HEK293 (cell line): ENCODE data around the gene LGALS13.
A peak's percentile ranks its signal among the peaks of the same experiment; 100 is the strongest.

Experiments
- CTCF ChIA-PET: fragments of 350-600 bp; formaldehyde crosslinking; extraction: SDS; loops from one replicate; lab custom pipeline; 2021; ENCODE audit warnings: antibody characterized with exemption; lab: Yijun Ruan, JAX
- POLR2A ChIA-PET: fragments of 300-600 bp; formaldehyde crosslinking; extraction: SDS; loops from one replicate; lab custom pipeline; 2020; ENCODE audit warnings: antibody characterized with exemption, inconsistent platforms; lab: Yijun Ruan, JAX
- H3K27ac ChIP-seq: fragments of 200-500 bp; sonication (Bioruptor generic); 2 replicates; pipeline ENCODE4 v1.5.1; 2014; ENCODE audit warnings: low read depth, low read length, control low read depth, inconsistent platforms; ENCODE audit errors: extremely low read depth
- H3K36me3 ChIP-seq, 2 experiments: fragments of 200-500 bp in 1 of 2; sonication (Bioruptor generic) in 1 of 2; 1 replicate in 1 of 2; 2 replicates in 1 of 2; pipeline ENCODE4 v1.5.1; 2014 to 2017; ENCODE audit warnings: inconsistent platforms in 2 of 2, low read length in 2 of 2; ENCODE audit not compliant: control insufficient read depth in 2 of 2, insufficient read depth in 1 of 2
- H3K4me1 ChIP-seq: fragments of 200-500 bp; sonication (Bioruptor generic); 2 replicates; pipeline ENCODE4 v1.5.1; 2014; ENCODE audit warnings: mild to moderate bottlenecking, low read length, inconsistent platforms; ENCODE audit not compliant: control insufficient read depth, insufficient read depth
- H3K4me3 ChIP-seq: 2 replicates; pipeline ENCODE4 v1.5.1; 2011; ENCODE audit warnings: low read depth, mild to moderate bottlenecking, control low read depth, low read length, moderate library complexity
- H3K9me3 ChIP-seq: fragments of 200-500 bp; sonication (Bioruptor generic); 2 replicates; pipeline ENCODE4 v1.5.1; 2014; ENCODE audit warnings: low read depth, low read length, inconsistent platforms; ENCODE audit not compliant: control insufficient read depth, insufficient read depth
- EGR2 ChIP-seq: fragments of 450-650 bp; formaldehyde crosslinking; IDR thresholded peaks from 2 replicates; pipeline ENCODE4 v1.5.1; 2016; ENCODE audit warnings: low read depth, missing biosample characterization, missing genetic modification characterization
- GLIS2 ChIP-seq: fragments of 450-650 bp; formaldehyde crosslinking; IDR thresholded peaks from 2 replicates; pipeline ENCODE4 v1.5.1; 2016; ENCODE audit warnings: missing biosample characterization, missing genetic modification characterization
- PRDM1 ChIP-seq: fragments of 450-650 bp; formaldehyde crosslinking; IDR thresholded peaks from 2 replicates; pipeline ENCODE4; 2016; ENCODE audit warnings: missing biosample characterization, missing genetic modification characterization
- SP2 ChIP-seq: fragments of 450-650 bp; formaldehyde crosslinking; IDR thresholded peaks from 2 replicates; pipeline ENCODE4 v1.5.1; 2016; ENCODE audit warnings: missing biosample characterization, missing genetic modification characterization
- ZBTB20 ChIP-seq: fragments of 450-650 bp; formaldehyde crosslinking; IDR thresholded peaks from 2 replicates; pipeline ENCODE4 v1.5.1; 2016; ENCODE audit warnings: missing biosample characterization, missing genetic modification characterization
- ZBTB21 ChIP-seq: fragments of 450-650 bp; formaldehyde crosslinking; IDR thresholded peaks from 2 replicates; pipeline ENCODE4 v1.5.1; 2017; ENCODE audit warnings: missing biosample characterization, missing genetic modification characterization
- ZFHX2 ChIP-seq: fragments of 450-650 bp; formaldehyde crosslinking; conservative IDR thresholded peaks from 2 replicates; pipeline ENCODE4 v1.5.1; 2016; ENCODE audit warnings: missing biosample characterization, missing genetic modification characterization
- ZNF140 ChIP-seq: fragments of 450-650 bp; formaldehyde crosslinking; IDR thresholded peaks from 2 replicates; pipeline ENCODE4 v1.5.1; 2016; ENCODE audit warnings: missing biosample characterization, missing genetic modification characterization
- ZNF169 ChIP-seq: fragments of 450-650 bp; formaldehyde crosslinking; IDR thresholded peaks from 2 replicates; pipeline ENCODE4 v1.5.1; 2016; ENCODE audit warnings: missing biosample characterization, missing genetic modification characterization
- ZNF23 ChIP-seq: fragments of 450-650 bp; formaldehyde crosslinking; IDR thresholded peaks from 2 replicates; pipeline ENCODE4 v1.5.1; 2016; ENCODE audit warnings: missing biosample characterization, missing genetic modification characterization, borderline replicate concordance
- ZNF341 ChIP-seq: fragments of 450-650 bp; formaldehyde crosslinking; IDR thresholded peaks from 2 replicates; pipeline ENCODE4; 2016; ENCODE audit warnings: low read depth, missing biosample characterization, missing genetic modification characterization
- ZNF366 ChIP-seq: fragments of 450-650 bp; formaldehyde crosslinking; conservative IDR thresholded peaks from 2 replicates; pipeline ENCODE4 v1.5.1; 2016; ENCODE audit warnings: missing biosample characterization, missing genetic modification characterization
- ZNF473 ChIP-seq: fragments of 450-650 bp; formaldehyde crosslinking; IDR thresholded peaks from 2 replicates; pipeline ENCODE4 v1.5.1; 2017; ENCODE audit warnings: missing biosample characterization, missing genetic modification characterization
- ZNF560 ChIP-seq: fragments of 450-650 bp; formaldehyde crosslinking; IDR thresholded peaks from 2 replicates; pipeline ENCODE4 v1.5.1; 2017; ENCODE audit warnings: missing biosample characterization, missing genetic modification characterization, borderline replicate concordance
- ZNF624 ChIP-seq: fragments of 450-650 bp; formaldehyde crosslinking; IDR thresholded peaks from 2 replicates; pipeline ENCODE4 v1.5.1; 2017; ENCODE audit warnings: missing biosample characterization, missing genetic modification characterization
- ZNF629 ChIP-seq: fragments of 450-650 bp; formaldehyde crosslinking; IDR thresholded peaks from 2 replicates; pipeline ENCODE4 v1.5.1; 2017; ENCODE audit warnings: missing biosample characterization, missing genetic modification characterization
- ZNF76 ChIP-seq: fragments of 450-650 bp; formaldehyde crosslinking; IDR thresholded peaks from 2 replicates; pipeline ENCODE4; 2016; ENCODE audit warnings: low read depth, missing biosample characterization, missing genetic modification characterization, borderline replicate concordance
- TF ChIP-seq, protein P1 (sequence below): fragments of 450-650 bp; formaldehyde crosslinking; conservative IDR thresholded peaks from 2 replicates; pipeline ENCODE4 v1.5.1; 2016; ENCODE audit warnings: low read depth, missing biosample characterization, missing genetic modification characterization
- TF ChIP-seq, protein P2 (sequence below): fragments of 450-650 bp; formaldehyde crosslinking; IDR thresholded peaks from 2 replicates; pipeline ENCODE4 v1.5.1; 2016; ENCODE audit warnings: missing biosample characterization, missing genetic modification characterization

Gene LGALS13

DNA sequence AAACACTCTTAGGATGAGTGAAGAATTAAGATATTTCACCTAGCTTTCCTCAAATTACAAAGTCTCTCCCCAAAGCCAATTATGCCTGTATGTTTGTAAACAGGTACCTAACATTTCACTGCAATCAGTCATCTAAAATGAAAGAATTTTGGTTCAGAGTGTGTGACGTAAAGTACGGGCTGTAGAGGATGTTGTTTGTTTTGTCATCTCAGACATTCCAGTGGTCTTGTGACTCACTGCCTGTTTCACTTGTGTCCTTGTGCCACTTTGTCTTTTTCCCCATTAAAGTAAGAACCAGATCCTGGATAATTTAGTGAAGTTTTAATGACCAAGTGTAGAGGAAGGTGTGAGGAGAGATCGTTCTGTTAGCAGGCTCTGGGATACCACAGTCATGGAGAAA lies 33.7 kb upstream of the LGALS13 start:
- 0 out of 2 replicates have a peak, but pooled peaks cover 4% of the 10 kb centered on the region for H3K4me1 ChIP-seq

DNA sequence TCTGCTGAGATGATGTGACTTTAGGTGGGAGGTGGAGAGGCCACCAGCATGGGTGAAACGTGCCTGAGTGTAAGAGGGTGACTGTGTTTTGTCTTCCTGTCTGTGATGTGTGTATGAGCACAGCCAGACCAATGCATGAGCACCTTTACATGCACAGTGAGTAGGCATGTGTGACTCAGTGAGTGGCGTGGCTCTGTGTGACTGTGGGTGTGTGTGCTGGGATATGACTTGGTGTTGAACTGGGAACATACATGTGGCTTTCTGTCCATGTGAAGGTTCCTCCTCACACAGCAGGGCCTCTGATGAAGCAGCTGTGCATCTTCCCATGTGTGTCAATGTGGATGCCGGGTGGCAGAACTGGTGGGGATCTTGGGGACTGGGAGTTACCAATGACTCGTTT lies 19.9 kb upstream of the LGALS13 start:
- H3K4me3 ChIP-seq = no peak overlapping the region
- ChIA-PET POLR2A (no interaction called here), CTCF (no interaction called here)
- H3K9me3 ChIP-seq = peaks cover 6% of the 10 kb centered on the region
- H3K4me1 ChIP-seq = no peaks in the 10 kb centered on the region
- TF ChIP-seq ZNF560 (tag by site-specific recombination) (no peak), PRDM1 (tag by site-specific recombination) (no peak), ZNF629 (no peak), ZNF169 (tag by site-specific recombination) (no peak), ZNF140 (tag by site-specific recombination) (no peak), ZNF473 (tag by site-specific recombination) (no peak), ZNF624 (tag by site-specific recombination) (no peak), ZNF23 (no peak), SP2 (tag by site-specific recombination) (no peak)
- no peak overlapping the region for H3K27ac ChIP-seq
- H3K36me3 ChIP-seq = no peaks in the 10 kb centered on the region

More for the DNA sequence above, 33.7 kb upstream of the LGALS13 start:
- Histone ChIP-seq H3K36me3 (no peaks in the 10 kb centered on the region), H3K27ac (no peak overlapping the region), H3K9me3 (no peaks in the 10 kb centered on the region; the same call in none of the 2 replicates), H3K4me3 (no peak overlapping the region)
- CTCF ChIA-PET = interaction anchor here (0.5 to 0.6 kb wide), 2 partner anchors 128 to 153 kb away, joined by 3 to 4 read pairs; no protein-coding TSS in a partner anchor
- TF ChIP-seq ZNF76 (tag by site-specific recombination) (no peak), ZNF341 (tag by site-specific recombination) (no peak), PRDM1 (tag by site-specific recombination) (0 out of 2 replicates have a peak, but pooled peaks have one; percentile 13), ZNF629 (peak; percentile 70), ZNF366 (tag by site-specific recombination) (0 out of 2 replicates have a peak, but pooled peaks have one; percentile 13), ZBTB21 (tag by site-specific recombination) (peak; percentile 89)
- TF ChIP-seq, protein P1, sequence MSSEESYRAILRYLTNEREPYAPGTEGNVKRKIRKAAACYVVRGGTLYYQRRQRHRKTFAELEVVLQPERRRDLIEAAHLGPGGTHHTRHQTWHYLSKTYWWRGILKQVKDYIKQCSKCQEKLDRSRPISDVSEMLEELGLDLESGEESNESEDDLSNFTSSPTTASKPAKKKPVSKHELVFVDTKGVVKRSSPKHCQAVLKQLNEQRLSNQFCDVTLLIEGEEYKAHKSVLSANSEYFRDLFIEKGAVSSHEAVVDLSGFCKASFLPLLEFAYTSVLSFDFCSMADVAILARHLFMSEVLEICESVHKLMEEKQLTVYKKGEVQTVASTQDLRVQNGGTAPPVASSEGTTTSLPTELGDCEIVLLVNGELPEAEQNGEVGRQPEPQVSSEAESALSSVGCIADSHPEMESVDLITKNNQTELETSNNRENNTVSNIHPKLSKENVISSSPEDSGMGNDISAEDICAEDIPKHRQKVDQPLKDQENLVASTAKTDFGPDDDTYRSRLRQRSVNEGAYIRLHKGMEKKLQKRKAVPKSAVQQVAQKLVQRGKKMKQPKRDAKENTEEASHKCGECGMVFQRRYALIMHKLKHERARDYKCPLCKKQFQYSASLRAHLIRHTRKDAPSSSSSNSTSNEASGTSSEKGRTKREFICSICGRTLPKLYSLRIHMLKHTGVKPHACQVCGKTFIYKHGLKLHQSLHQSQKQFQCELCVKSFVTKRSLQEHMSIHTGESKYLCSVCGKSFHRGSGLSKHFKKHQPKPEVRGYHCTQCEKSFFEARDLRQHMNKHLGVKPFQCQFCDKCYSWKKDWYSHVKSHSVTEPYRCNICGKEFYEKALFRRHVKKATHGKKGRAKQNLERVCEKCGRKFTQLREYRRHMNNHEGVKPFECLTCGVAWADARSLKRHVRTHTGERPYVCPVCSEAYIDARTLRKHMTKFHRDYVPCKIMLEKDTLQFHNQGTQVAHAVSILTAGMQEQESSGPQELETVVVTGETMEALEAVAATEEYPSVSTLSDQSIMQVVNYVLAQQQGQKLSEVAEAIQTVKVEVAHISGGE (tag by site-specific recombination) = no peak
- TF ChIP-seq, protein P2, sequence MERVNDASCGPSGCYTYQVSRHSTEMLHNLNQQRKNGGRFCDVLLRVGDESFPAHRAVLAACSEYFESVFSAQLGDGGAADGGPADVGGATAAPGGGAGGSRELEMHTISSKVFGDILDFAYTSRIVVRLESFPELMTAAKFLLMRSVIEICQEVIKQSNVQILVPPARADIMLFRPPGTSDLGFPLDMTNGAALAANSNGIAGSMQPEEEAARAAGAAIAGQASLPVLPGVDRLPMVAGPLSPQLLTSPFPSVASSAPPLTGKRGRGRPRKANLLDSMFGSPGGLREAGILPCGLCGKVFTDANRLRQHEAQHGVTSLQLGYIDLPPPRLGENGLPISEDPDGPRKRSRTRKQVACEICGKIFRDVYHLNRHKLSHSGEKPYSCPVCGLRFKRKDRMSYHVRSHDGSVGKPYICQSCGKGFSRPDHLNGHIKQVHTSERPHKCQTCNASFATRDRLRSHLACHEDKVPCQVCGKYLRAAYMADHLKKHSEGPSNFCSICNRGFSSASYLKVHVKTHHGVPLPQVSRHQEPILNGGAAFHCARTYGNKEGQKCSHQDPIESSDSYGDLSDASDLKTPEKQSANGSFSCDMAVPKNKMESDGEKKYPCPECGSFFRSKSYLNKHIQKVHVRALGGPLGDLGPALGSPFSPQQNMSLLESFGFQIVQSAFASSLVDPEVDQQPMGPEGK (tag by site-specific recombination) = no peak
- POLR2A ChIA-PET = no interaction called here

DNA sequence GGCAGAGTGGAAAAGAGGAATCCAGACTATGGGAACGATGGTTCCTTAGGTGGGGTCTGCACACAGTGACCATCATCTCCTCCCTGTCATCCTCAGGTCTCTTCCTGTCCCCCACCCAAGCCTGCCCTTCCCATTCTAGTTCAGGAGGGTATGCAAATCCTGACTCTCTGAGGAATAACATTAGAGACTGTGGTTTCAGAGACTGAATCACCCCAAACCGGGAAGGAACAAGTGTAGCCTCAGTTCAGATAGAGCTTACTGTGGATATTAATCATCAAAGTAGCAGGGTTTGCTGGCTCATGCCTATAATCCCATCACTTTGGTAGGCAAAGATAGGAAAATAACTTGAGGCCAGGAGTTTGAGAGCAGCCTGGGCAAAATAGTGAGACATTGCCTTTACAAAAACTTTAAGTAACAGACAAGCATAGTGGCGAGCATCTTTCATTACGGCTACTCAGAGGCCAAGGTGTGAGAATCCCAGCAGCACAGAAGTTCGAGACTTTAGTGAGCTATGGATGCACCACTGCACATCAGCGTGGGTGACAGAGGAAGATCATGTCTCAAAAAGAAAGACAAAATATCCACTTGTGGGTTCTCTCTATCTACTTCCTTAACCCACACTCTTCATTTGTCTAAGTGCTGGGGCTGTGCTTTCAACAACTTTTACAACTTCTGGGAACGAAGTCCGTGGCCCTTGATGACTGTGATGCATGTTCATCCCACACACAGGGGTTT lies 19.3 kb upstream of the LGALS13 start:
- Histone ChIP-seq H3K27ac (no peak overlapping the region), H3K9me3 (peaks cover 6% of the 10 kb centered on the region), H3K36me3 (no peaks in the 10 kb centered on the region), H3K4me1 (no peaks in the 10 kb centered on the region), H3K4me3 (no peak overlapping the region)
- CTCF ChIA-PET = no interaction called here
- POLR2A ChIA-PET = no interaction called here
- no peak for TF ChIP-seq GLIS2
- no peak for TF ChIP-seq ZBTB20 (tag by site-specific recombination)
- 0 out of 2 replicates have a peak, but pooled peaks have one; percentile 12 for TF ChIP-seq ZFHX2
- TF ChIP-seq EGR2 (tag by site-specific recombination) = peak; percentile 42; the same call in 1 of the 2 replicates
